Measurements from ENCODE around the gene KCNH1. TPM values are rescaled to one million over a fixed set of nuclear protein-coding genes. Genes with fewer than 3 reads are reported as not detected.

Gene KCNH1
- total and polyA plus RNA-seq, 4 donors: 0.02 to 0.31 TPM; not detected in 2

DNA sequence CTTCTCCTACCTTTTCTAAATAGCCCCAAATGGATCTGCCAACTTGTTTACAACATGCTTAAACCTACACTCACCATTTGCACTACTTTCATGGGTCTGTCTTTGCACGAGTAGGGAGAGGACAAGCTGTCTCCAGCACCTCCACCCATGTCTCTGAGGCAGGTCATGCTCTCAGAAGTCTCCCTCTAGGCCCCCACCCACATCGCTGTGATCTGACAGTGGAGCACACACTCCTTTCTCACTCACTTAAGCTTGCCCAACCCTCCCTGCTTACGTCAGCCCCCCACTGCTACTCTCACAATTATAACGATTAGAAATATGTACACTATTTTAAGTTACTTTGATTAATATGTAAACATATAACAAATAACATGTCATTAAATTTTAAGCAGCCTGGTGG lies 141.1 kb downstream of the KCNH1 start:
- Histone ChIP-seq H3K27me3 (ENCODE audit: control insufficient read depth in 3 of 3, insufficient read depth in 3 of 3, low read length in 2 of 3) (no peaks in the 10 kb centered on the region), H3K9me3 (ENCODE audit: control insufficient read depth in 4 of 4, insufficient read depth in 3 of 4, low read length in 3 of 4) (peaks cover 0 to 1% (median 0%) of the 10 kb centered on the region in 4 donors), H3K9ac (ENCODE audit: insufficient read depth in 1 of 2, low read length in 2 of 2) (no peak overlapping the region), H3K36me3 (ENCODE audit: control insufficient read depth in 4 of 4, insufficient read depth in 4 of 4, low read length in 4 of 4) (no peaks in the 10 kb centered on the region), H3K4me1 (ENCODE audit: control insufficient read depth in 5 of 5, insufficient read depth in 5 of 5, low read length in 5 of 5) (no peaks in the 10 kb centered on the region), H3K27ac (ENCODE audit: low read depth in 1 of 2, low read length in 1 of 2) (no peak overlapping the region), H3K4me3 (no peak overlapping the region)
- 59 to 78% methylated on average over 4 of the region's 4 CpGs for WGBS, 2 donors
- no peak for ATAC-seq (ENCODE audit: insufficient read depth, low FRiP score)
- TF ChIP-seq, protein P1, sequence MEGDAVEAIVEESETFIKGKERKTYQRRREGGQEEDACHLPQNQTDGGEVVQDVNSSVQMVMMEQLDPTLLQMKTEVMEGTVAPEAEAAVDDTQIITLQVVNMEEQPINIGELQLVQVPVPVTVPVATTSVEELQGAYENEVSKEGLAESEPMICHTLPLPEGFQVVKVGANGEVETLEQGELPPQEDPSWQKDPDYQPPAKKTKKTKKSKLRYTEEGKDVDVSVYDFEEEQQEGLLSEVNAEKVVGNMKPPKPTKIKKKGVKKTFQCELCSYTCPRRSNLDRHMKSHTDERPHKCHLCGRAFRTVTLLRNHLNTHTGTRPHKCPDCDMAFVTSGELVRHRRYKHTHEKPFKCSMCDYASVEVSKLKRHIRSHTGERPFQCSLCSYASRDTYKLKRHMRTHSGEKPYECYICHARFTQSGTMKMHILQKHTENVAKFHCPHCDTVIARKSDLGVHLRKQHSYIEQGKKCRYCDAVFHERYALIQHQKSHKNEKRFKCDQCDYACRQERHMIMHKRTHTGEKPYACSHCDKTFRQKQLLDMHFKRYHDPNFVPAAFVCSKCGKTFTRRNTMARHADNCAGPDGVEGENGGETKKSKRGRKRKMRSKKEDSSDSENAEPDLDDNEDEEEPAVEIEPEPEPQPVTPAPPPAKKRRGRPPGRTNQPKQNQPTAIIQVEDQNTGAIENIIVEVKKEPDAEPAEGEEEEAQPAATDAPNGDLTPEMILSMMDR (IDR thresholded peaks at IDR 0.05; ENCODE audit: control extremely low read depth, extremely low read depth): no peak
- DNase-seq: no peak

DNA sequence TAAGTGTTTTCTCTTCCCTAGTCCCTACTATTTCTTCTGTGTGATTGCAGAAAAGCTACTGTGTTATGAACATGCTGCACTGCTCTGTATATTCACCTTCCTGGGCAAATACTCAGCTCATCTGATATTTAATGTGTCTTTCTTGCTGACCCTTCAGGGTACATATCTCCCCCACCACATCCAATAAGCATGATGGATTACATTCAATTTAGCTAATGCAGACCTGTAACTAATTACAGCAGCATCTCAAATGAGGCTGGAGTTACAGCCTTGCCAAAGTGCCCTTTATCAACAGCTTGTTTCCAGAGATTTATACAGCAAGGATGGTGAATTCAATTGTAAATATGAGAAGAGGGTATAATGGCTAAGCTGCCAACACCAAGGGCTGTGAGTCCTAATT lies 144.0 kb downstream of the KCNH1 start:
- DNase-seq (no peak), ATAC-seq (ENCODE audit: insufficient read depth, low FRiP score) (no peak)
- Histone ChIP-seq H3K27ac (ENCODE audit: low read depth in 1 of 2, low read length in 1 of 2) (no peak overlapping the region), H3K4me3 (no peak overlapping the region), H3K9me3 (ENCODE audit: control insufficient read depth in 4 of 4, insufficient read depth in 3 of 4, low read length in 3 of 4) (peaks cover 0 to 1% (median 0%) of the 10 kb centered on the region in 4 donors), H3K36me3 (ENCODE audit: control insufficient read depth in 4 of 4, insufficient read depth in 4 of 4, low read length in 4 of 4) (no peaks in the 10 kb centered on the region), H3K9ac (ENCODE audit: insufficient read depth in 1 of 2, low read length in 2 of 2) (no peak overlapping the region), H3K4me1 (ENCODE audit: control insufficient read depth in 5 of 5, insufficient read depth in 5 of 5, low read length in 5 of 5) (no peaks in the 10 kb centered on the region), H3K27me3 (ENCODE audit: control insufficient read depth in 3 of 3, insufficient read depth in 3 of 3, low read length in 2 of 3) (no peaks in the 10 kb centered on the region)
- TF ChIP-seq, protein P1 (IDR thresholded peaks at IDR 0.05; ENCODE audit: control extremely low read depth, extremely low read depth): no peak

DNA sequence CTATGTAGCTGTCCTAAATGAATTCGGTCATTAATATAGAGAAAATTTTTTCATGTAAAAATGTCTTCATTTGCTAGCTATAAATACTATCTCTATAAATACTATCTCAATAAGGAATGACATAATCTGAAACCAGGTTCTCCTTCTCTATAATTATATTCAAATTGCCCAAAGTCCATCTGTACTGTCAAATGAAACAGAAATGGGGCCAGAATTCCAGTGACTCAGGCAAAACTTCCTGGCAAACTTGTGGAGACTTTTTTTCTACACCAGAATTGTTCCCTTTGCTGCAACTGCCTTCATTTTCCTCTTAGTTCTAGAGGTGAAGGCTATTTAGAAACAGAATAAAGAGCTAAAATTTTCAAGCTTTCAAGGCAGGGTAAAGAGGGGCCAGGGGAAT lies 152.5 kb downstream of the KCNH1 start:
- ATAC-seq (ENCODE audit: insufficient read depth, low FRiP score) (no peak), DNase-seq (no peak)
- WGBS, 2 donors: 89 to 91% methylated on average over 1 of the region's 1 CpG
- Histone ChIP-seq H3K36me3 (ENCODE audit: control insufficient read depth in 4 of 4, insufficient read depth in 4 of 4, low read length in 4 of 4) (no peaks in the 10 kb centered on the region), H3K27me3 (ENCODE audit: control insufficient read depth in 3 of 3, insufficient read depth in 3 of 3, low read length in 2 of 3) (no peaks in the 10 kb centered on the region), H3K4me3 (no peak overlapping the region), H3K27ac (ENCODE audit: low read depth in 1 of 2, low read length in 1 of 2) (no peak overlapping the region), H3K9ac (ENCODE audit: insufficient read depth in 1 of 2, low read length in 2 of 2) (no peak overlapping the region), H3K4me1 (ENCODE audit: control insufficient read depth in 5 of 5, insufficient read depth in 5 of 5, low read length in 5 of 5) (no peaks in the 10 kb centered on the region), H3K9me3 (ENCODE audit: control insufficient read depth in 4 of 4, insufficient read depth in 3 of 4, low read length in 3 of 4) (no peaks in the 10 kb centered on the region)
- TF ChIP-seq, protein P1 (IDR thresholded peaks at IDR 0.05; ENCODE audit: control extremely low read depth, extremely low read depth): no peak

DNA sequence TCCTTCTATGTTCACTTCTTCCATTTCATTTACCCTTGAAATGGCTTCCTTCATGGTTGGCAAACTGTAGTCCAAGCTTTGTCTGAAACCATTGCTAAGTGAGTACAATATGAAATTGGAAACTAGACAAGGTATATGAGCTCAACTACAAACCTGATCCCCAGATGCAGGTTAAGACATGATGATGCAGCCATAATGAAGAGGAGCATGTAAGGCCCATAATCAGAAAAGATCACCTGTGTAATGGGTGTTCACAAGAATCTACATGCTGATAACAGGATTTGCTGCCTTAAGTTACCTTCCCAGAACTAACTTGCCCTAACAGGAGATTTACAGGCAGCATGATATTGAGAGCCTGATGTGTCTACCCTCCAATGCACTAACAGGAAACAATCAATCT lies 153.9 kb downstream of the KCNH1 start:
- Histone ChIP-seq H3K27me3 (ENCODE audit: control insufficient read depth in 3 of 3, insufficient read depth in 3 of 3, low read length in 2 of 3) (no peaks in the 10 kb centered on the region), H3K4me1 (ENCODE audit: control insufficient read depth in 5 of 5, insufficient read depth in 5 of 5, low read length in 5 of 5) (no peaks in the 10 kb centered on the region), H3K9ac (ENCODE audit: insufficient read depth in 1 of 2, low read length in 2 of 2) (no peak overlapping the region), H3K27ac (ENCODE audit: low read depth in 1 of 2, low read length in 1 of 2) (no peak overlapping the region), H3K9me3 (ENCODE audit: control insufficient read depth in 4 of 4, insufficient read depth in 3 of 4, low read length in 3 of 4) (no peaks in the 10 kb centered on the region), H3K36me3 (ENCODE audit: control insufficient read depth in 4 of 4, insufficient read depth in 4 of 4, low read length in 4 of 4) (no peaks in the 10 kb centered on the region), H3K4me3 (no peak overlapping the region)
- TF ChIP-seq, protein P1 (IDR thresholded peaks at IDR 0.05; ENCODE audit: control extremely low read depth, extremely low read depth): no peak
- ATAC-seq (ENCODE audit: insufficient read depth, low FRiP score): no peak
- DNase-seq: no peak

All from lung (tissue), 12 donors.